Tibial nerve (tissue), 4 donors: ENCODE data around the gene PLXNB2. TPM values are rescaled to one million over a fixed set of nuclear protein-coding genes. Genes with fewer than 3 reads are reported as not detected.
A peak's percentile ranks its signal among the peaks of the same experiment; 100 is the strongest.

Experiments used
- DNase-seq, 2 donors: peaks; one replicate each; pipeline ENCODE4 v3.0.0-alpha.2; 2019; ENCODE audit warnings: low spot score in 2 of 2
- H3K27ac ChIP-seq, 4 donors: fragments of 200-600 bp; sonication (generic) in 3 of 4; one replicate each; pipeline ENCODE4 v1.5.1; 2017 to 2019; ENCODE audit warnings: mild to moderate bottlenecking in 1 of 4
- H3K27me3 ChIP-seq, 2 donors: fragments of 200-600 bp; sonication (generic) in 1 of 2; one replicate each; pipeline versions ENCODE4 v1.5.1 to v1.6.0; 2017 to 2019
- H3K36me3 ChIP-seq, 3 donors: fragments of 200-600 bp; sonication (generic); one replicate each; pipeline ENCODE4 v1.5.1; 2018 to 2019
- H3K4me1 ChIP-seq, 4 donors: fragments of 200-600 bp; sonication (generic) in 3 of 4; one replicate each; pipeline ENCODE4 v1.5.1; 2017 to 2019
- H3K4me3 ChIP-seq, 4 donors: fragments of 200-600 bp; sonication (generic) in 3 of 4; one replicate each; pipeline ENCODE4 v1.5.1; 2017 to 2019; ENCODE audit warnings: mild to moderate bottlenecking in 1 of 4, moderate library complexity in 1 of 4
- H3K9me3 ChIP-seq, 4 donors: fragments of 200-600 bp; sonication (generic) in 3 of 4; one replicate each; pipeline ENCODE4 v1.5.1; 2017 to 2019
- CTCF ChIP-seq, 5 experiments: fragments of 200-600 bp in 3 of 5; fragments of 450-650 bp in 2 of 5; sonication (generic) in 3 of 5; IDR thresholded peaks; one replicate each; pipeline ENCODE4 v1.5.1; 2016 to 2019; ENCODE audit warnings: antibody characterized with exemption in 5 of 5, mild to moderate bottlenecking in 3 of 5, moderate library complexity in 2 of 5
- EP300 ChIP-seq, 2 donors: sonication (generic); formaldehyde crosslinking; IDR thresholded peaks; one replicate each; pipeline ENCODE4 v1.6.1; 2017; ENCODE audit warnings: antibody characterized with exemption in 2 of 2, mild to moderate bottlenecking in 1 of 2
- POLR2A ChIP-seq, 2 donors: fragments of 450-650 bp; IDR thresholded peaks; one replicate each; pipeline ENCODE4 v1.6.1; 2017; ENCODE audit warnings: antibody characterized with exemption in 2 of 2, mild to moderate bottlenecking in 2 of 2, moderate library complexity in 2 of 2
- WGBS, 2 donors: methylation state at CpG; one replicate each; pipeline ENCODE4 v1.1.5; 2018; 5-methylcytosine and 5-hydroxymethylcytosine counted together
- total RNA-seq, 4 donors: library from RNA; depleted of rRNA; stranded (reverse); fragments of >200 nt; gene quantifications; one replicate each; pipeline ENCODE4 v1.1.0, GENCODE V29; 2016

The PLXNB2 gene
- total RNA-seq, 4 donors from 2014 or later, result 135 to 193 (median 165) TPM

- TF ChIP-seq CTCF (IDR thresholded peaks at IDR 0.05) (no peak), EP300 (IDR thresholded peaks at IDR 0.05) (no peak), POLR2A (IDR thresholded peaks at IDR 0.05) (no peak)
- Histone ChIP-seq H3K27me3 (no peaks in the 10 kb centered on the region), H3K36me3 (peaks cover 0 to 23% (median 0%) of the 10 kb centered on the region in 3 donors), H3K4me3 (peak within 1 kb of the TSS; percentile 45 to 75 (median 66)), H3K9me3 (no peaks in the 10 kb centered on the region), H3K4me1 (peaks cover 0 to 57% (median 24%) of the 10 kb centered on the region in 4 donors), H3K27ac (peak within 1 kb of the TSS; percentile 7 to 82 (median 78))
- WGBS, 2 donors, result 2 to 5% methylated on average over 3 to 41 of the region's 81 CpGs
- DNase-seq, result peak in 1 of 2 donors; percentile 45
Observed at GRCh38 chr22:50250555-50251476, 56.6 kb downstream of the PLXNB2 start, which contains the start of gene HDAC10. HDAC10 (minus strand) TSS chr22:50251265; CDS start chr22:50251032, 233 bp downstream.

GRCh38 chr22:50250249-50250554 lies 57.2 kb downstream of the PLXNB2 start:
- WGBS, 2 donors, result 75 to 79% methylated on average over 11 of the region's 11 CpGs
- H3K4me1 ChIP-seq, result peaks cover 0 to 63% (median 29%) of the 10 kb centered on the region in 4 donors
- no peak for DNase-seq
- TF ChIP-seq EP300 (IDR thresholded peaks at IDR 0.05), result no peak
- H3K9me3 ChIP-seq, result no peaks in the 10 kb centered on the region
- H3K36me3 ChIP-seq, result peaks cover 0 to 25% (median 0%) of the 10 kb centered on the region in 3 donors
- H3K27ac ChIP-seq, result peak overlapping the region in 1 of 4 donors; percentile 77
- H3K27me3 ChIP-seq, result no peaks in the 10 kb centered on the region
- H3K4me3 ChIP-seq, result peak overlapping the region; percentile 45 to 75 (median 66)

DNA sequence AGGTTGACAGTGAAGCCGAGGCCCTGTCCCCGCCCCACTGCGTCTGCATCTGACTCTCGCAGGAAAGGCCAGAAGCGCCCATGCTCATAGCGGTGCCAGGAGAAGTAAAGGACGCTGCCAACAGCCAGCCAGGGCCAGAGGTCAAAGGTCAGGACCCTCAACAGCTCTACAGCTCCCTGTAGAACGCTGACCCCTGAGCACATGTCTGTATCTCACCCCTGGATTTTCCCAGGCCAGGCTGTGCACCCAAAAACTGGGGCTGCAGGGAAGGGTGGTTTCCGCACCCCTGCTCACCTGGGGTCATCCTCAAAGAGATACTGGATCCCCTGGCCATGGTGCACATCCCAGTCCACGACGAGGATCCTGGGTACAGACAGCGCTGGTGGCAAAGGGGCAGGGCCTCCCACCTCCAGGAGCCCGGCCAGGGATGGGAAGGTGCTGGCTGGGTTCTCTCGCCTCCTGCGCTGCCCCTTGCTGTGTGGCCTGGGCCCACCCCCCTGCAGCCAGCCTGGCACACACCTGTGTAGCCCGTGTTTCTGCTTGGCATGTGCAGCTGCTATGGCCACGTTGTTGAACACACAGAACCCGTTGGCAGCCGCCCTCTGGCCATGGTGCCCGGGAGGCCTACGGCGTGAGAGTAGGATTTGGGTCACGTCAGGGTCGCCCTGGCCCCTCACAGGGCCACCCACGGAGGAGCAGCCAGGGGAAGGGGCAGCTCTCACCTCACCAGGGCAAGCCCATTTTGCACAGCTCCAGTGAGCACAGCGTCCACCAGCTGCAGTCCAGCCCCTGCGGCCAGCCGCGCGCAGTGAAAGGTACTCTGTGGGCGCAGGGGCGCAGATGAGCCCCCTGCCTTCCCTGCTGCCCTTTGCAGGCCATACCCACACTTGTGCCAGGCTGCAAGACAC lies 57.9 kb downstream of the PLXNB2 start:
- no peaks in the 10 kb centered on the region for H3K9me3 ChIP-seq
- H3K27me3 ChIP-seq, result no peaks in the 10 kb centered on the region
- 83 to 84% methylated on average over 14 to 22 of the region's 32 CpGs for WGBS, 2 donors
- DNase-seq, result no peak
- peaks cover 0 to 25% (median 0%) of the 10 kb centered on the region in 3 donors for H3K36me3 ChIP-seq
- TF ChIP-seq CTCF (IDR thresholded peaks at IDR 0.05) (no peak), POLR2A (IDR thresholded peaks at IDR 0.05) (no peak), EP300 (IDR thresholded peaks at IDR 0.05) (no peak)
- H3K4me3 ChIP-seq, result peak overlapping the region in 1 of 4 donors; percentile 69
- peaks cover 0 to 63% (median 29%) of the 10 kb centered on the region in 4 donors for H3K4me1 ChIP-seq
- no peak overlapping the region for H3K27ac ChIP-seq

- no peaks in the 10 kb centered on the region for H3K27me3 ChIP-seq
- 87 to 89% methylated on average over 18 to 23 of the region's 29 CpGs for WGBS, 2 donors
- no peak for TF ChIP-seq POLR2A (IDR thresholded peaks at IDR 0.05)
- no peak for DNase-seq
- peaks cover 0 to 71% (median 35%) of the 10 kb centered on the region in 4 donors for H3K4me1 ChIP-seq
- no peak overlapping the region for H3K27ac ChIP-seq
- H3K36me3 ChIP-seq, result peaks cover 0 to 25% (median 0%) of the 10 kb centered on the region in 3 donors
- H3K4me3 ChIP-seq, result no peak overlapping the region
- H3K9me3 ChIP-seq, result no peaks in the 10 kb centered on the region
Observed at GRCh38 chr22:50248196-50249081, 59.0 kb downstream of the PLXNB2 start.

GRCh38 chr22:50247748-50248147 lies 59.7 kb downstream of the PLXNB2 start:
- peaks cover 0 to 77% (median 41%) of the 10 kb centered on the region in 4 donors for H3K4me1 ChIP-seq
- no peak overlapping the region for H3K4me3 ChIP-seq
- no peak for DNase-seq
- H3K27me3 ChIP-seq, result no peaks in the 10 kb centered on the region
- 32 to 35% methylated on average over 12 to 13 of the region's 16 CpGs for WGBS, 2 donors
- H3K36me3 ChIP-seq, result peaks cover 0 to 25% (median 0%) of the 10 kb centered on the region in 3 donors
- no peak overlapping the region for H3K27ac ChIP-seq
- TF ChIP-seq CTCF (IDR thresholded peaks at IDR 0.05), result no peak
- no peak for TF ChIP-seq POLR2A (IDR thresholded peaks at IDR 0.05)
- no peak for TF ChIP-seq EP300 (IDR thresholded peaks at IDR 0.05)
- no peaks in the 10 kb centered on the region for H3K9me3 ChIP-seq
